GM23338 (cell line): ENCODE results near the gene CDC16. TPM values are rescaled to one million over a fixed set of nuclear protein-coding genes. Genes with fewer than 3 reads are reported as not detected.

Experiments
- ATAC-seq: fragments of 200-7000 bp; cut with Tn5 transposase; 3 replicates; pipeline ENCODE4 v1.9.1; 2020
- DNase-seq: peaks from one replicate; pipeline ENCODE4 v3.0.0-alpha.2; 2015; ENCODE audit warnings: low spot score
- H2AFZ ChIP-seq: fragments of 200-600 bp; sonication (generic); 2 replicates; pipeline ENCODE4 v1.8.0; 2016; ENCODE audit warnings: antibody characterized with exemption, mild to moderate bottlenecking, moderate library complexity
- H3F3A ChIP-seq: fragments of 200-600 bp; sonication (generic); replicated peaks from 2 replicates; pipeline ENCODE4 v1.8.0; 2017; ENCODE audit warnings: antibody characterized with exemption, mixed run types, low read depth
- H3K27ac ChIP-seq: fragments of 200-600 bp; sonication (generic); 2 replicates; pipeline ENCODE4 v1.6.1; 2016; ENCODE audit warnings: low read depth
- H3K27me3 ChIP-seq: fragments of 200-600 bp; sonication (generic); 2 replicates; pipeline ENCODE4 v1.8.0; 2016; ENCODE audit warnings: mild to moderate bottlenecking, mixed run types, moderate library complexity; ENCODE audit not compliant: insufficient read depth
- H3K36me3 ChIP-seq: fragments of 200-600 bp; sonication (generic); 2 replicates; pipeline ENCODE4 v1.8.0; 2016; ENCODE audit warnings: mild to moderate bottlenecking; ENCODE audit not compliant: insufficient read depth
- H3K4me1 ChIP-seq: fragments of 200-600 bp; sonication (generic); 2 replicates; pipeline ENCODE4 v1.8.0; 2016; ENCODE audit warnings: mild to moderate bottlenecking, moderate library complexity; ENCODE audit not compliant: insufficient read depth
- H3K4me2 ChIP-seq: fragments of 200-600 bp; sonication (generic); 2 replicates; pipeline ENCODE4 v1.7.1; 2017; ENCODE audit warnings: mixed run types
- H3K4me3 ChIP-seq: fragments of 200-600 bp; sonication (generic); 2 replicates; pipeline ENCODE4 v1.6.1; 2016; ENCODE audit warnings: mixed run types
- H3K79me2 ChIP-seq: fragments of 200-600 bp; sonication (generic); replicated peaks from 2 replicates; pipeline ENCODE4 v1.8.0; 2017; ENCODE audit warnings: mild to moderate bottlenecking; ENCODE audit not compliant: insufficient read depth
- H3K9me2 ChIP-seq: fragments of 200-600 bp; sonication (generic); 2 replicates; pipeline ENCODE4 v1.8.0; 2017; ENCODE audit not compliant: insufficient read depth
- H4K20me1 ChIP-seq: fragments of 200-600 bp; sonication (generic); replicated peaks from 2 replicates; pipeline ENCODE4 v1.8.0; 2017; ENCODE audit warnings: mild to moderate bottlenecking; ENCODE audit not compliant: insufficient read depth
- H3K27ac Mint-ChIP-seq: 2 replicates; pipeline ENCODE4 v1.8.0; 2020; ENCODE audit warnings: inconsistent platforms, mild to moderate bottlenecking, moderate library complexity, mixed read lengths
- H3K27me3 Mint-ChIP-seq: 3 replicates; pipeline ENCODE4 v1.8.0; 2022; ENCODE audit warnings: low read depth, mild to moderate bottlenecking, moderate library complexity, mixed read lengths, inconsistent platforms; ENCODE audit not compliant: insufficient read depth, poor library complexity
- H3K36me3 Mint-ChIP-seq: 3 replicates; pipeline ENCODE4 v1.8.0; 2021; ENCODE audit warnings: low read depth, mild to moderate bottlenecking, inconsistent platforms, moderate library complexity, mixed read lengths
- H3K4me1 Mint-ChIP-seq: 3 replicates; pipeline ENCODE4 v1.8.0; 2020; ENCODE audit warnings: mild to moderate bottlenecking, inconsistent platforms, mixed read lengths
- H3K4me3 Mint-ChIP-seq: 3 replicates; pipeline ENCODE4 v1.8.0; 2021; ENCODE audit warnings: moderate library complexity, mild to moderate bottlenecking, inconsistent platforms, mixed read lengths
- H3K9me3 Mint-ChIP-seq: 3 replicates; pipeline ENCODE4 v1.8.0; 2020; ENCODE audit warnings: moderate library complexity, mild to moderate bottlenecking, inconsistent platforms, mixed read lengths
- CTCF ChIP-seq, 2 experiments: fragments of 200-600 bp in 1 of 2; sonication (generic) in 1 of 2; conservative IDR thresholded peaks; 2 replicates each; pipeline versions ENCODE4 v1.5.1 to v1.6.1; 2016 to 2017; ENCODE audit warnings: antibody characterized with exemption in 2 of 2, low read depth in 2 of 2, mild to moderate bottlenecking in 2 of 2, moderate library complexity in 1 of 2
- ETS1 ChIP-seq: IDR thresholded peaks from 2 replicates; pipeline ENCODE4 v1.6.1; 2016; ENCODE audit warnings: antibody characterized with exemption
- EZH2 ChIP-seq: fragments of 200-600 bp; sonication (generic); IDR thresholded peaks from one replicate; pipeline ENCODE4 v1.8.0; 2017; ENCODE audit warnings: antibody characterized with exemption, mild to moderate bottlenecking, low read depth; ENCODE audit not compliant: unreplicated experiment
- EZH2phosphoT487 ChIP-seq: fragments of 200-600 bp; sonication (generic); IDR thresholded peaks from one replicate; pipeline ENCODE4 v1.8.1; 2018; ENCODE audit warnings: antibody characterized with exemption; ENCODE audit not compliant: unreplicated experiment
- JUNB ChIP-seq: IDR thresholded peaks from one replicate; pipeline ENCODE4 v1.6.1; 2016; ENCODE audit warnings: antibody characterized with exemption; ENCODE audit not compliant: unreplicated experiment
- POLR2AphosphoS5 ChIP-seq: IDR thresholded peaks from 2 replicates; pipeline ENCODE4 v1.6.1; 2016; ENCODE audit warnings: antibody characterized with exemption, low read depth
- STAT1 ChIP-seq: IDR thresholded peaks from one replicate; pipeline ENCODE4 v1.6.1; 2016; ENCODE audit warnings: antibody characterized with exemption; ENCODE audit not compliant: unreplicated experiment
- ZNF114 ChIP-seq: fragments of 250-450 bp; sonication (Bioruptor Pico); IDR thresholded peaks from 2 replicates; pipeline ENCODE4 v1.5.0; 2020; ENCODE audit warnings: mild to moderate bottlenecking, moderate library complexity
- ZNF462 ChIP-seq: fragments of 250-450 bp; sonication (Bioruptor Pico); IDR thresholded peaks from 2 replicates; pipeline ENCODE4 v1.5.0; 2020; ENCODE audit warnings: mild to moderate bottlenecking, moderate library complexity
- polyA plus RNA-seq: library from polyadenylated mRNA; unstranded; fragments of >200 nt; fragmentation: Nextera tagmentation; extraction: Ambion mirVana; gene quantifications from 2 replicates; pipeline ENCODE4 v1.2.1, GENCODE V29; 2016
- total RNA-seq: library from RNA; depleted of rRNA; stranded (reverse); fragments of >200 nt; shearing (Covaris generic); gene quantifications from 2 replicates; pipeline ENCODE4 v1.2.3, GENCODE V29; 2014

The CDC16 gene
- total and polyA plus RNA-seq, 2 experiments from 2014 or later: 86.1 to 91.3 TPM

- TF ChIP-seq ETS1 (no peak), ZNF462 (no peak; the same call in 1 of the 2 replicates), CTCF (conservative IDR thresholded peaks at IDR 0.05; ENCODE audit: low read depth in 2 of 2) (no peak), ZNF114 (CRISPR knock-in tag) (no peak), EZH2phosphoT487 (no peak), EZH2 (no peak), POLR2AphosphoS5 (no peak), JUNB (no peak), STAT1 (no peak)
- peaks cover 33% of the 10 kb centered on the region for H3K4me1 ChIP-seq
- no peaks in the 10 kb centered on the region for H3K9me3 Mint-ChIP-seq
- peak overlapping the region; percentile 6; the same call in 1 of the 2 replicates for H3K4me3 ChIP-seq
- H3K27me3 Mint-ChIP-seq: peaks cover 2% of the 10 kb centered on the region
- H3K36me3 ChIP-seq: peaks cover 59% of the 10 kb centered on the region
- peak overlapping the region; percentile 68 for H3K27ac Mint-ChIP-seq
- H4K20me1 ChIP-seq: no peaks in the 10 kb centered on the region
- no peaks in the 10 kb centered on the region for H3K9me2 ChIP-seq
- H3K4me2 ChIP-seq: peak overlapping the region; percentile 37
- no peaks in the 10 kb centered on the region for H3K27me3 ChIP-seq
- peak; percentile 74 for DNase-seq
- H3K4me1 Mint-ChIP-seq: peaks cover 33% of the 10 kb centered on the region
- H3K4me3 Mint-ChIP-seq: peak overlapping the region; percentile 11; the same call in 1 of the 3 replicates
- H3K27ac ChIP-seq: peak overlapping the region; percentile 75
- no peaks in the 10 kb centered on the region for H3F3A ChIP-seq
- ATAC-seq: peak; percentile 85
- no peak overlapping the region for H2AFZ ChIP-seq
- H3K79me2 ChIP-seq: peaks cover 3% of the 10 kb centered on the region
- peaks cover 86% of the 10 kb centered on the region for H3K36me3 Mint-ChIP-seq
Measured at GRCh38 chr13:114257014-114257413, 22.3 kb downstream of the CDC16 start.
